Lower leg skin (tissue), 3 donors: ENCODE measurements around the gene KRT80.

Experiments
- POLR2A ChIP-seq, 2 donors: fragments of 450-650 bp; IDR thresholded peaks; one replicate each; pipeline ENCODE4 v1.6.1; 2016 to 2017; ENCODE audit warnings: antibody characterized with exemption in 2 of 2, mild to moderate bottlenecking in 1 of 2, moderate library complexity in 1 of 2
- TF ChIP-seq, protein P1 (sequence below), 3 donors: fragments of 450-650 bp; IDR thresholded peaks; one replicate each; pipeline ENCODE4 v1.5.1; 2016; ENCODE audit warnings: antibody characterized with exemption in 3 of 3, mild to moderate bottlenecking in 3 of 3, moderate library complexity in 2 of 3

GRCh38 chr12:52164624-52165023, 27.2 kb downstream of the KRT80 start:
- TF ChIP-seq, protein P1, sequence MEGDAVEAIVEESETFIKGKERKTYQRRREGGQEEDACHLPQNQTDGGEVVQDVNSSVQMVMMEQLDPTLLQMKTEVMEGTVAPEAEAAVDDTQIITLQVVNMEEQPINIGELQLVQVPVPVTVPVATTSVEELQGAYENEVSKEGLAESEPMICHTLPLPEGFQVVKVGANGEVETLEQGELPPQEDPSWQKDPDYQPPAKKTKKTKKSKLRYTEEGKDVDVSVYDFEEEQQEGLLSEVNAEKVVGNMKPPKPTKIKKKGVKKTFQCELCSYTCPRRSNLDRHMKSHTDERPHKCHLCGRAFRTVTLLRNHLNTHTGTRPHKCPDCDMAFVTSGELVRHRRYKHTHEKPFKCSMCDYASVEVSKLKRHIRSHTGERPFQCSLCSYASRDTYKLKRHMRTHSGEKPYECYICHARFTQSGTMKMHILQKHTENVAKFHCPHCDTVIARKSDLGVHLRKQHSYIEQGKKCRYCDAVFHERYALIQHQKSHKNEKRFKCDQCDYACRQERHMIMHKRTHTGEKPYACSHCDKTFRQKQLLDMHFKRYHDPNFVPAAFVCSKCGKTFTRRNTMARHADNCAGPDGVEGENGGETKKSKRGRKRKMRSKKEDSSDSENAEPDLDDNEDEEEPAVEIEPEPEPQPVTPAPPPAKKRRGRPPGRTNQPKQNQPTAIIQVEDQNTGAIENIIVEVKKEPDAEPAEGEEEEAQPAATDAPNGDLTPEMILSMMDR (IDR thresholded peaks at IDR 0.05), result no peak
- TF ChIP-seq POLR2A (IDR thresholded peaks at IDR 0.05), result no peak
